ENCODE data around the gene VPS13C. TPM values are rescaled to one million over a fixed set of nuclear protein-coding genes. Genes with fewer than 3 reads are reported as not detected.

VPS13C gene, protein sequence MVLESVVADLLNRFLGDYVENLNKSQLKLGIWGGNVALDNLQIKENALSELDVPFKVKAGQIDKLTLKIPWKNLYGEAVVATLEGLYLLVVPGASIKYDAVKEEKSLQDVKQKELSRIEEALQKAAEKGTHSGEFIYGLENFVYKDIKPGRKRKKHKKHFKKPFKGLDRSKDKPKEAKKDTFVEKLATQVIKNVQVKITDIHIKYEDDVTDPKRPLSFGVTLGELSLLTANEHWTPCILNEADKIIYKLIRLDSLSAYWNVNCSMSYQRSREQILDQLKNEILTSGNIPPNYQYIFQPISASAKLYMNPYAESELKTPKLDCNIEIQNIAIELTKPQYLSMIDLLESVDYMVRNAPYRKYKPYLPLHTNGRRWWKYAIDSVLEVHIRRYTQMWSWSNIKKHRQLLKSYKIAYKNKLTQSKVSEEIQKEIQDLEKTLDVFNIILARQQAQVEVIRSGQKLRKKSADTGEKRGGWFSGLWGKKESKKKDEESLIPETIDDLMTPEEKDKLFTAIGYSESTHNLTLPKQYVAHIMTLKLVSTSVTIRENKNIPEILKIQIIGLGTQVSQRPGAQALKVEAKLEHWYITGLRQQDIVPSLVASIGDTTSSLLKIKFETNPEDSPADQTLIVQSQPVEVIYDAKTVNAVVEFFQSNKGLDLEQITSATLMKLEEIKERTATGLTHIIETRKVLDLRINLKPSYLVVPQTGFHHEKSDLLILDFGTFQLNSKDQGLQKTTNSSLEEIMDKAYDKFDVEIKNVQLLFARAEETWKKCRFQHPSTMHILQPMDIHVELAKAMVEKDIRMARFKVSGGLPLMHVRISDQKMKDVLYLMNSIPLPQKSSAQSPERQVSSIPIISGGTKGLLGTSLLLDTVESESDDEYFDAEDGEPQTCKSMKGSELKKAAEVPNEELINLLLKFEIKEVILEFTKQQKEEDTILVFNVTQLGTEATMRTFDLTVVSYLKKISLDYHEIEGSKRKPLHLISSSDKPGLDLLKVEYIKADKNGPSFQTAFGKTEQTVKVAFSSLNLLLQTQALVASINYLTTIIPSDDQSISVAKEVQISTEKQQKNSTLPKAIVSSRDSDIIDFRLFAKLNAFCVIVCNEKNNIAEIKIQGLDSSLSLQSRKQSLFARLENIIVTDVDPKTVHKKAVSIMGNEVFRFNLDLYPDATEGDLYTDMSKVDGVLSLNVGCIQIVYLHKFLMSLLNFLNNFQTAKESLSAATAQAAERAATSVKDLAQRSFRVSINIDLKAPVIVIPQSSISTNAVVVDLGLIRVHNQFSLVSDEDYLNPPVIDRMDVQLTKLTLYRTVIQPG (N-terminal part only)
- 10 to 100 TPM; 67.0 to 85.2 TPM for total RNA-seq

DNA sequence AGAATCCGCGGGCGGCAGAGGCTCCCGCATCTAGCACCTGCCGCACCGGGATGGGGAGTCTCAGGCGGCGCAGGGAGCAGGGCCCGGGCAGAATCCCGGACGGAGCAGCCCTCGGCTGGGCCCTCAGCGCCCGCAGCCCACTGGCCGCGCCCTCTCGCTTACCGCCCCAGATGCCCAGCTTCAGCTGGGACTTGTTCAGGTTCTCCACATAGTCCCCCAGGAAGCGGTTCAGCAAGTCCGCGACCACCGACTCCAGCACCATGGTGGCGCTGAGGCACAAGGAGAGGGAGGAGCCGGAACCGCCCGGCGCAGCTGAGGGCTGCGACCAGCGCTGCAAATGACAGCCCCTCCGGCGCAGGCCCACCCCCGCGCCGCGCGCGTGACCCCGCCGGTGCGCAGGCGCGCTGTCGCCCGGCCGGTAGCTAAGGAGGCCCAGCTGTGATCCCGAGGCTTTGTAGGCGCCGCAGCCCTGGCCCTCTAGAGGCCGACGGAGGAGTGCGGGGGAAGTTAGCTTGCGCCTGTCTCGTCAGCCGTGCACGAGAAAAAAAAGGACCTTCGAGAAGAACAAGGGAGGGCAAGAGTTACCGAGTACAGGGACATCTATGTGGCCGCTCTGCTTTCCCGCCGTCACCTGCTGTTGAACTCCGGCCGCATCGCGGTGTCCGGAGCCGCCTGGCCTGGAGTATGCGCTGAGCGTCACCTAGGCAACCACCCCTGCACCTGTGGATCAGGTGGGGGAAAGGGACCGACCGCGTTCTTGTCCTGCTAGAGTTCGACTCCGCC is at the start of gene VPS13C:
TSS of gene VPS13C (minus strand) at position 335 of the 783 bp plus-strand sequence. CDS start at position 262, 73 bp downstream.
- no peaks in the 10 kb centered on the region for H3K9me3 Mint-ChIP-seq
- peak; percentile 89 for ATAC-seq (replicated peaks)
- peak within 1 kb of the TSS; percentile 98 for H3K4me3 Mint-ChIP-seq
- H3K27me3 Mint-ChIP-seq = no peaks in the 10 kb centered on the region
- H3K27ac Mint-ChIP-seq = peak within 1 kb of the TSS; percentile 97
- H3K4me1 Mint-ChIP-seq = peaks cover 21% of the 10 kb centered on the region
- H3K36me3 Mint-ChIP-seq (ENCODE audit: low read depth) = peaks cover 38% of the 10 kb centered on the region

DNA sequence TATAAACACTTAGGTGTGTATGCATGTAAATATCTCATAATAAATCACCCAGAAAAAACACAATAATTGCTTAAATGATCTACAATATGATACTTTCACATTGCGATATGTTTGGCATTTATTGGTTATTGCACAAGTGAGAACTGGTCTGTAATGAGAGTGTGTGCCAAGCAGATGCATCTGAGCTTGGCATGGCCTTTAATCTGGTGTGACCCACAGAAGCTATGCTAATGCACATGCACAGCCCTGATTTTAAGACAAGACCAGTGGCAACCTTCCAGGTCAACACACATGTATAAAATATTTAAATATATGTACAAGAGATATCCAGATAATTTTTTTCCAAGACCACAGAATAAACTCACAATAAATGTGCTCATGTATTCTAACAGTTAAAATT is 49.2 kb upstream of the VPS13C start:
- Mint-ChIP-seq H3K9me3 (no peaks in the 10 kb centered on the region), H3K27me3 (no peaks in the 10 kb centered on the region), H3K4me3 (no peak overlapping the region), H3K36me3 (ENCODE audit: low read depth) (no peaks in the 10 kb centered on the region), H3K27ac (no peak overlapping the region), H3K4me1 (peaks cover 27% of the 10 kb centered on the region)
- no peak for ATAC-seq (replicated peaks)

GRCh38 chr15:62108411-62108810 is 48.2 kb upstream of the VPS13C start:
- Mint-ChIP-seq H3K4me3 (no peak overlapping the region), H3K36me3 (ENCODE audit: low read depth) (no peaks in the 10 kb centered on the region)

GRCh38 chr15:62107571-62108121 is 47.4 kb upstream of the VPS13C start:
- Mint-ChIP-seq H3K27me3 (no peaks in the 10 kb centered on the region), H3K27ac (peak overlapping the region; percentile 40), H3K9me3 (no peaks in the 10 kb centered on the region), H3K4me3 (no peak overlapping the region), H3K36me3 (ENCODE audit: low read depth) (no peaks in the 10 kb centered on the region), H3K4me1 (peaks cover 21% of the 10 kb centered on the region)
- ATAC-seq (replicated peaks) = no peak

More at GRCh38 chr15:62108411-62108810, 48.2 kb upstream of the VPS13C start:
- Mint-ChIP-seq H3K27me3 (no peaks in the 10 kb centered on the region), H3K9me3 (no peaks in the 10 kb centered on the region), H3K27ac (peak overlapping the region; percentile 40), H3K4me1 (peaks cover 27% of the 10 kb centered on the region)
- ATAC-seq (replicated peaks) = no peak

DNA sequence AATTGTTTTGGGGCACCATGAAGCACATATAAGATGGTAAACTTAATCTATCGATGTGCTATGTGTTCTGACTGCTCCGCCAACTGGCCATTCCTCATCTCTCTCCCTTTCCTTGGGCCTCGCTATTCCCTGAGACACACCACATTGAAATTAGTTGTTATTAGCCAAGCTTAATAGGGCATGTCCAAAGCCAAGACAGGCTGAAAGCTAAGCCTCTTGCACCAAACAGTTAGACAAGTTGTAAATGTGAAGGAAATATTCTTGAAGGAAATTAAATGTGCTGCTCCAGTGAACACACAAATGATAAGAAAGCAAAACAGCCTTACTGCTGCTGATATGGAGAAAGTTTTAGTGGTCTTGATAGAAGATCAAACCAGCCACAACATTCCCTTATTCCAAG is 45.8 kb upstream of the VPS13C start:
- no peaks in the 10 kb centered on the region for H3K27me3 Mint-ChIP-seq

GRCh38 chr15:62105266-62105665 is 45.0 kb upstream of the VPS13C start:
- H3K4me3 Mint-ChIP-seq = no peak overlapping the region
- H3K27ac Mint-ChIP-seq = no peak overlapping the region
- no peaks in the 10 kb centered on the region for H3K27me3 Mint-ChIP-seq
- no peaks in the 10 kb centered on the region for H3K36me3 Mint-ChIP-seq (ENCODE audit: low read depth)
- H3K4me1 Mint-ChIP-seq = peaks cover 9% of the 10 kb centered on the region
- ATAC-seq (replicated peaks) = no peak
- no peaks in the 10 kb centered on the region for H3K9me3 Mint-ChIP-seq

More for the DNA sequence above, 45.8 kb upstream of the VPS13C start:
- Mint-ChIP-seq H3K4me3 (no peak overlapping the region), H3K9me3 (no peaks in the 10 kb centered on the region), H3K36me3 (ENCODE audit: low read depth) (no peaks in the 10 kb centered on the region), H3K4me1 (peaks cover 17% of the 10 kb centered on the region), H3K27ac (no peak overlapping the region)
- no peak for ATAC-seq (replicated peaks)

GRCh38 chr15:62104846-62105245 is 44.6 kb upstream of the VPS13C start:
- Mint-ChIP-seq H3K27ac (no peak overlapping the region), H3K27me3 (no peaks in the 10 kb centered on the region), H3K4me3 (no peak overlapping the region), H3K9me3 (no peaks in the 10 kb centered on the region), H3K36me3 (ENCODE audit: low read depth) (no peaks in the 10 kb centered on the region), H3K4me1 (peaks cover 5% of the 10 kb centered on the region)
- ATAC-seq (replicated peaks) = no peak

GRCh38 chr15:62104401-62104800 is 44.2 kb upstream of the VPS13C start:
- ATAC-seq (replicated peaks) = no peak
- peaks cover 4% of the 10 kb centered on the region for H3K4me1 Mint-ChIP-seq
- no peaks in the 10 kb centered on the region for H3K36me3 Mint-ChIP-seq (ENCODE audit: low read depth)
- no peaks in the 10 kb centered on the region for H3K27me3 Mint-ChIP-seq
- H3K4me3 Mint-ChIP-seq = no peak overlapping the region
- H3K27ac Mint-ChIP-seq = no peak overlapping the region
- H3K9me3 Mint-ChIP-seq = no peaks in the 10 kb centered on the region

DNA sequence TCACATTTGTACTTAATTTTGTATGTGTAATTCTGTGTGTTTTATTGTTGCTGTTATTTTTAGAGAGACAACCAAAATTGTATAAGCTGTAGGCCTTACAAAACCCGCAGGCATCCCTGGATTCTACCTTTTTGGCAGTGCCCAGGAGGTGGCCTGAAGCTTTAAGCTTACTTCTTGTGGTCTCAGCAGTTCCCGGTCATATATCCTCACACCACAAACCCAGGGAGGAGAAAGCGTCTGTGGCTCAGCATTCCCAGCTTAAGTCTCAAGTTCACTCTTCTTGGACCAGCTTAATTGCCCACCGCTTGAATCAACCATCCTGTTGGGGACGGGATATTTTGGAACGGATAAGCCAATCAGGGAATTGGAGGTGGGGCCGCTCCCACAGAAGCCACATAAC is 43.2 kb upstream of the VPS13C start:
- H3K27me3 Mint-ChIP-seq = no peaks in the 10 kb centered on the region
- no peak for ATAC-seq (replicated peaks)
- peak overlapping the region; percentile 50 for H3K27ac Mint-ChIP-seq
- no peak overlapping the region for H3K4me3 Mint-ChIP-seq
- H3K36me3 Mint-ChIP-seq (ENCODE audit: low read depth) = no peaks in the 10 kb centered on the region
- peaks cover 4% of the 10 kb centered on the region for H3K4me1 Mint-ChIP-seq
- H3K9me3 Mint-ChIP-seq = no peaks in the 10 kb centered on the region

- no peaks in the 10 kb centered on the region for H3K9me3 Mint-ChIP-seq
- no peaks in the 10 kb centered on the region for H3K36me3 Mint-ChIP-seq (ENCODE audit: low read depth)
- H3K4me1 Mint-ChIP-seq = peaks cover 5% of the 10 kb centered on the region
- no peaks in the 10 kb centered on the region for H3K27me3 Mint-ChIP-seq
- ATAC-seq (replicated peaks) = peak; percentile 92
- H3K27ac Mint-ChIP-seq = peak overlapping the region; percentile 69
- H3K4me3 Mint-ChIP-seq = peak overlapping the region; percentile 42
These were observed 38.9 kb upstream of the VPS13C start for GRCh38 chr15:62099094-62099601.

DNA sequence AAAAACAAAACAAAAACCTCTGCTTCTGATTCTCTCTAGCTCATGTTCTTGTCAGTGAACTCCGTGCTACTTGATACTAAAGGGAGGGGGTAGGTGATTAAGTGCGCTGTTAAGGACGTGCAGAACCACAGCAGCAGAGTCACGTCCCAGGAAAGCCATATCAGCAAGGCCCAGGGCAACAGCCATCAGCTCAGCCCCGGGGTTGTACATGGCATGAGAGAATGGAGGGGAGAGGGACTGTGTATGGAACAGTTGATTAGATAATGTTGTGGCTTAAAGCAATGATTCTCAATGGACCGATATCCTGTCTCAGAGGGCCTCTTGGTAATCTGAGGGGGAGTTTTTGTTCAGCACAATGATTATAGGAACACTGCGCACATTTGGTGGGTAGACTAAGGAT is 34.1 kb upstream of the VPS13C start:
- H3K4me3 Mint-ChIP-seq = no peak overlapping the region
- H3K4me1 Mint-ChIP-seq = peaks cover 7% of the 10 kb centered on the region
- H3K9me3 Mint-ChIP-seq = no peaks in the 10 kb centered on the region
- ATAC-seq (replicated peaks) = no peak
- H3K36me3 Mint-ChIP-seq (ENCODE audit: low read depth) = no peaks in the 10 kb centered on the region
- H3K27me3 Mint-ChIP-seq = no peaks in the 10 kb centered on the region
- peak overlapping the region; percentile 64 for H3K27ac Mint-ChIP-seq

GRCh38 chr15:62093809-62094208 is 33.6 kb upstream of the VPS13C start:
- H3K36me3 Mint-ChIP-seq (ENCODE audit: low read depth) = no peaks in the 10 kb centered on the region
- ATAC-seq (replicated peaks) = no peak
- peak overlapping the region; percentile 64 for H3K27ac Mint-ChIP-seq

DNA sequence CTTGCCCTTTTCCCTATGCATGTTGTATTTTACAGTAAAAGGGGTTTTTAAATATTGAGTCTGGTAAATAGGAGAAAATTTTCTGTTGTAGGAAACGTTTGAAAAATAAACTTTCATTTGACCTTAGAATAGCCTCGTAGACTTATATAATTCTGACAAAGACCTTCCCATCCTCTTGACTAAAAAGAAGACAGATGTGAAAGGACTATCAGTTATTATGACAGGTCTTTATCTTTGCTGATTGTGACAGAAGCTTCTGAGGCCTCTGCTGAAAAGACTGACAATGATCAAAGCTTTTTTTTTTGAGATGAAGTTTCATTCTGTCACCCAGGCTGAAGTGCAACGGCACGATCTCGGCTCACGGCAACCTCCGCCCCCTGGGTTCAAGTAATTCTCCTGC is 30.7 kb upstream of the VPS13C start:
- Mint-ChIP-seq H3K36me3 (ENCODE audit: low read depth) (no peaks in the 10 kb centered on the region), H3K4me1 (peaks cover 7% of the 10 kb centered on the region), H3K9me3 (no peaks in the 10 kb centered on the region), H3K4me3 (no peak overlapping the region), H3K27me3 (no peaks in the 10 kb centered on the region), H3K27ac (no peak overlapping the region)
- ATAC-seq (replicated peaks) = no peak

More at GRCh38 chr15:62093809-62094208, 33.6 kb upstream of the VPS13C start:
- H3K4me3 Mint-ChIP-seq = no peak overlapping the region
- no peaks in the 10 kb centered on the region for H3K27me3 Mint-ChIP-seq
- H3K4me1 Mint-ChIP-seq = peaks cover 7% of the 10 kb centered on the region
- no peaks in the 10 kb centered on the region for H3K9me3 Mint-ChIP-seq

Data from activated T-helper 17 cell treated with anti-CD3 and anti-CD28 coated beads, Interleukin-2, amount 50 U/mL, for 72 hours (primary cell).